GM19238 (cell line): ENCODE results near the gene CCDC74B.
"Not testable (repeated sequence)": the region's sequence is repeated elsewhere in the genome, so short reads cannot be mapped to it uniquely, and the experiment has no call there.

Source experiments
- DNase-seq: peaks from one replicate; pipeline ENCODE4 v3.0.0; 2011; ENCODE audit warnings: low spot score; ENCODE audit not compliant: insufficient read length

CCDC74B gene

DNA sequence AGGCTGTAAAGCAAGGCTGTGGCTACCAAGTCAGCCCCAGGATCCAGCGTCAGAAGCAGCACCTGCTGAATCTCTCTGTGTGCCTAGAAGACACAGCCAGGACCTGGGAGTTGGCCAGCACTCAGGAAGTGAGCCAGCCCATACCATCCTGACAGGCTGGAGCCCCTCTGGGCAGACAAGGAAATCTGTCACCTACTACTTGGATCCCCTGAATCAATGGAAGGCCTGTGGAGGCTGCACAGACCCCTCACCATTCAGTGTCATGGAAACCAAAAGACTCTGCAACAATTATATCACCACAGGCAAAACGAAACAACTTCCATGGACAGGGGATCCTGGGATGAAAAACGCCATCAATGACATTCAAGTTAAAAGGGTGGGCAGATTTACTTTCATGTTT lies 21.7 kb upstream of the CCDC74B start:
- not testable (repeated sequence) for DNase-seq

DNA sequence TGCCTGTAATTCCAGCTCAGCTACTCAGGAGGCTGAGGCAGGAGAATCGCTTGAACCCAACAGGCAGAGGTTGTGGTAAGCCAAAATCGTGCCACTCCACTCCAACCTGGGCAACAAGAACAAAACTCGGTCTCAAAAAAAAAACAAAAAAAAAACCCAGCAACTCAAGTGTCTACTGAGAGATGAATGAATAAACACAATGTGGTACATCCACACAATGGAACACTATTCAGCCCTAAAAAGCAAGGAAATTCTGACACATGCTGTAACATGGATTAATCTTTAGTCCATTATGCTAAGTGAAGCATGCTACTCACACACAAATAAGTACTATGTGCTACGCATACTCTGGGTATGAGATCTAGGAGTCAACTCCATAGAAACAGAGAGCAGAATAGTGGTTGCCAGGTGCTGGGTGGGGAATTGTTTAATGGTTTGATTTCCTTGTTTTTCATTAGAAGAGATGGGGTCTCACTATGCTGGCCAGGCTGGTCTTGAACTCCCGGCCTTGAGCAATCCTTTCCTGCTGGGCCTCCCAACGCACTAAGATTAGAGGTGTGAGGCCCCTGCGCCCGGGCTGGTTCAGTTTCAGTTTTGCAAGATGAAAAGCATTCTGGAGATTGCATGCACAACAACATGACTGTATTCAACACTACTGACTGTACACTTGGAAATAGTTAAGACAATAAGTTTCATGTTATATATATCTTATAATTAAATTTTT lies 20.5 kb upstream of the CCDC74B start:
- no peak for DNase-seq

DNA sequence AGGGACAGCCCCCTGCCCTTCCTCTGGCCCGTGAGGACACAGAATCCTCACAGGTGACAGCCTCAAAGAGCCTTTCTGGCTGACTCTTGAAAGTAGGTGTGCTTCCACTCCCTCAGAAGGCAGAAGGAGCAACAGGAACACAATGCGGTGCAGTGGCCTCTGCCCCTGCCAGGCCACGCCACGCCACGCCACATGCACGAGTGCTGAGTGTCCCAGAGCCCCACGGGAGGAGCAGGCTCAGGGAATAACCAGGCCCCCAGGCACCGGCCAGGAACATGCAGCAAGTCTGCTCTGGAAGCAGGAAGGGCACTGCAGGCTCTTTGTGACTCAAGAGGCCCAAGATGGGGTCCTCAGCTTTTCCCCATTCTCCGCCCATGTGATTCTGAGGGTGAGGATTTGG lies 18.1 kb upstream of the CCDC74B start:
- DNase-seq: no peak

DNA sequence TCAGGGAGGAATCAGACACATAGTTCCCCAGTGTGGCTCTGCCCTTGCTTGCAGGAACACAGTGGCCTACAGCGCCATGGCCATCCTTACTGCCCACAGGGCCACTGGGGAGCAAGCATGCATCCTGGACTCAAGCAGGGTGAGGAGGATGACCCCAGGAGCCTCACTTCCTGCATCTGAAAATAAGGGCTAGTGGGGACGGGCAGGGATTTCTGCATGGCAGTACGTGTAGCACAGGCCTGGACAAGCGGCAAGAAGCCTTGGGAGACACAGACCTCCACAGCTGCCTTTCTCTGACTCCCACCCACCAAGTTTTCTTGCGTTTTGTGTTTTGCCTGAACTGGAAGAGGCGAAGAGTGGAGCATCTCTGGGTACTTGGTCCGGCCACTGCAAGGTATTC lies 17.6 kb upstream of the CCDC74B start:
- not testable (repeated sequence) for DNase-seq

DNA sequence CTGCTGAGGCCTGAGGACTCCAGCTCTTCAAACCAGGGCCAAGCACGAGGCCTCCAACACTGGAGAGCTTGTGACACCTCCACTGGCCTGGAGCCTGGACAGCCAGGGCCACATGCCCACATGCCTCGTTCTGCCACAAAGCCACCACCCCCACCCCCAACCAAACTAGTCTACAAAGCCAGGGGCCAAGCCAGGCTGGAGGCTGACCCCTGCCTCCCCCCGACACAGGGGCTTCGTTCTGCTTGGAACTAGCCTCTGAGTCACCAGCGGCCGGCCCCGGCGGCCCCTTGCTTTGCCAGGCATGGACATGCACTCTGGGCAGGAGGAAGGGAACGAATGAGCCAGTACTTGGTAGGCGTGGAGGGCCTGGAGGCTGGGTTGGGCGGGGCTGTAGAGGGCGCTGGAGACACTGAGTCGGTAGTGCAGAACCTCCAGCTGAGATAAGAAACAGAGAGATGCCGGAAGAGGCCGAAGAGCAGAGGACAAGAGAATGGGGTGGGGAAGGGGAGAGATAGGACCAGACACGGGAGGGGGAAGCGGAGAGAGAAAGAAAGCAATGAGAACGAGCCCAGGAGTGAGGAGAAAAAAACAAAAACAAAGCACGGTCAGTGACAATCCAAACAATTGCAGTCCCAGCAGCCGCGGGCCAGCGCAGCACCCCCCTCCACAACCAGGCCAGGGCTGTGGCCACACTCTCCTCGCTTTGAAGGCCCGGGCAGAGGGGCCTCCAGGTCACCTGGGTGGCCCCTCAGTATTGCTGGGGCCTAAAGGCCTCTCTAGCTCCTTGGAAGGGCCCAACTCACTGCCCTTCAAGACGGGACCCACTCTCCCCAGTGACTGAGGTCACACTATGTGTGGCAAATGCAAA lies 16.2 kb upstream of the CCDC74B start:
- DNase-seq: not testable (repeated sequence)

DNA sequence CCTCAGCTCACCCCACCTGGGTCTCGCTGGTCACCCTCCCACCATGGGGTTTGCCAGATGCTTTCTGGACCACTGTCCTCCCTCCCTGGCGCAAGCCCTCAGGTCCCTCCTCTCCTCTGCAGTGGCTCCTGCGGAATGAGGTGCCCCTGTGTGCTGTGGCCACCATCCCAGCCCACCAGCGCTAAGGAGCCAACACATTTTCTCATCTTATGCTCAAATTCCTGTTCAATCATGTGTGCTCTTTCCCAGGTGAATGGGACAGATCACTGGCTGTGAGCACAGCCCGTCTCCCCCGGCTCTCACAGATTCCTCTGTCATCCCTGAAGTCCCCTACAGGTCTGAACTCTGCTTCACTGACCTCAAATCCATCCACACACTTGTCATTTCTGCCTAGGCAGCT lies 15.2 kb upstream of the CCDC74B start:
- no peak for DNase-seq

DNA sequence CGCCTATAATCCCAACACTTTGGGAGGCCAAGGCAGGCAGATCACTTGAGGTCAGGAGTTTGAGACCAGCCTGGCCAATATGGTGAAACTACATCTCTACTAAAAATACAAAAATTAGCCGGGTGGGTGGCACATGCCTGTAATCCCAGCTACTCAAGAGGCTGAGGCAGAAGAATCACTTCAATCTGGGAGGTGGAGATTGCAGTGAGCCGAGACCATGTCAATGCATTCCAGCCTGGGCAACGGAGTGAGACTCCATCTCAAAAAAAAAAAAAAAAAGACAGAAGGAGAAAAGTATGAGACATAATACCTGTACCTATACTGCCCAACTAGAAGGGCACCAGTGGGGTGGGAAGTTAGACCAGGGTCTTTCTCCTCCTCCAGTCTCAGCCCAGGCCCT lies 14.5 kb upstream of the CCDC74B start:
- DNase-seq: not testable (repeated sequence)

DNA sequence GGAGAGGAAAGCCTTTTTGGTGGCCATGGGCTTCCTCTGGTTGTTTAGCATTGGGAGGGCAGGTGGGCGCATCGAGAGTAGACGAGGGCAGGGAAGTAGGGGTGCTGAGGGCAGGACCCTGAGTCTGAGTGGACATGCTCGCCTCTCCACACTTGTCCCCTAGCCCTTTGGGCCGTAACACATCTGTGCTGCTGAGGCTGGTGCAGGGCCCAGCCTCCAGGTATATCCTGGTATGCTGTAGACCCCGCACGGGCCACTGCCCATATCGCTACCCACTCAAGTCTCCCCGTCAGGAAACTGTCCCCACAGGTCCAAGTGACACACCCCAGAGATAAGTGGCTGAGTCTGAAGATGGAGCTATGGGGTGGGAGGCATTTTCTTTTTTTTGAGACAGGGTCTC lies 13.7 kb upstream of the CCDC74B start:
- no peak for DNase-seq

DNA sequence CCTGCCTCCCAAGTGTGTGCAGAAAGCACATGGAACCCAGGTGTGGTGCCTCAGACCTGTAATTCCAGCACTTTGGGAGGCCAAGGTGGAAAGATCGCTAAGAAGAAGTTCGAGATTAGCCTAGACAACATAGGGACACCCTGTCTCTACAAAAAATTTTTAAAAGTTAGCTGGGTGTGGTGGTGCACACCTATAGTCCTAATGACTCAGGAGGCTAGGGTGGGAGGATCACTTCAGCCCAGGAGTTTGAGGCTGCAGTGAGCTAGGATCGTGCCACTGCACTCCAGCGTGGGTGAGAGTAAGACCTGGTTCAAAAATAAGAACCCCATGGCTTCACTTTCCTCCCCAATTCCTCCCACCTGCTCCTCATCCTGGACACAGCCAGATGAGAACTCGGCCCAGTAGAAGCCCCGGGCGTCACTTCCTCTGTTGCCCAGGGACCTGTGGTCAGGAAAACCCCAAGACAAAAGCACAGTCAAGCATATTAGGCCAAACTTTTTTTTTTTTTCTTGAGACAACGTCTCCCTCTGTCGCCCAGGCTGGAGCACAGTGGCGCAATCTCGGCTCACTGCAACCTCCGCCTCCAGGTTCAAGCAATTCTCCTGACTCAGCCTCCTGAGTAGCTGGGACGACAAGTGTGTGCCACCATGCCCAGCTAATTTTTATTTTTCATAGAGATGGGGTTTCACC lies 13.1 kb upstream of the CCDC74B start:
- DNase-seq: peak; percentile 27

DNA sequence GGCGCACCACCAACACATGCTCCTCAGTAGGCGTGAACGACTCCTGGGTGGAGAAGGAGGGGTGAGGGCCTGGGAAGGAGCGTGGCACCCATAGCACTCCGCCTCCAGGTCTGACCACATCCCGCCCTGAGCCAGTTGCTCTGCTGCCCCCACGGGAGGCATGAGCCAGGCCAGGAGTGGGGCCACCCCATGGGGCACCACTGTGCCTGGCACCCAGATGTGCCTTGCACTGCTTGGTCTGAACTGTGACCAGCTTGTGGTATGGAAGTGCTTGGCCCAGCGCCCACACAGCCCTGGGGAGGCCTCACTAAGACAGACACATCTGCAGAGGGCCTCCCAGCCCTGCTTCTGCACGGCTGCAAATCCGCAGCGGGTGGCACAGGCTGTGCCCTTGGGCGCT lies 12.4 kb upstream of the CCDC74B start:
- not testable (repeated sequence) for DNase-seq

DNA sequence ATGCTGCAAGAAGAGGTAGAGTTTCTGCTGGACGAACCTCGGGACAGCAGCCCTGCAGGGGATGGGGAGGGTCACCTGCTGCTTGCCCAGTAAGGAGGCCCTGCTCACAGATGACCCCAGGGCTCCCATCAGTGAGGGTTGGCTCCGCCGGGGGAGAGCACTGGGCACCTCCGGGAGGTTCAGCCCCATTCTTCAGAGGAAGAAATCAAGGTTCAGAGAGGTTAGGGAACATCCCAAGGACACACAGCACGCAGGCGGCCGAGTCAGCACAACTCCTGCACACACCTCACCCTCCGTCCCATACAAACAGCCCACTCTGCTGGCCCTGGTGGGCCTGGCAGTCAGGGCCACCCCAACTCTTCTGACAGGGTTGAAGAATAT lies 11.7 kb upstream of the CCDC74B start:
- DNase-seq: no peak

DNA sequence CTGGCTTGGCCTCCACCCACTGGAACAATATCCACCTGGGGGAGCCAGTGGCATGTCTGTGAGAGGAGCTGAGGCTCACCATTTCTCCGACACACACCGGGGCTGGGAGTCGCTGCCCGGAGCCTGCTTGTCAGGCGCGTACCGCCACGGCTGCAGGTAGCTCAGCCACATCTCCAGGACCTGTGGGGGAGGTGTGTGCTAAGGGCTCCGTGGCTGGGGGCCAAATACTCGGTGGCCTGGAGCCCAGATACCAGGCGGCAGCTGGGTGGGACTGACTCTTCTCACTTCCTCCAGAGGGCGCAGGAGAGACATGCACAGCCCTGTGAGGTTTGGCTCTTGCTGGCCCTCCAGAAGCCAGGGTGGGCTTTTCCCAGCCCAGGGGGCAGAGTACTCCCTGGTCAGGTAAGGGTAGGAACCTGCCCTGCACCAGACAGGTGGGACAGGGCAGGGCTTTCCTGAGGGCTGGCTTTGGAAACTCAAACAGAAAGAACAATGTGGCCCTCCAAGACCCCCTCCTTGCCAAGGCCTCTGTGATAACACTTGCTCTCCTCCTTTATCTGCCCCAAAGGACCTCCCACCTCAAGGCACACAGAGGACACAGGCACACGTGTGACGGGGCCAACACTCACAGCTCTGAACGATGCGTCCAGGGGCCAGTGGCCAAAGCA lies 11.2 kb upstream of the CCDC74B start:
- DNase-seq: not testable (repeated sequence)

DNA sequence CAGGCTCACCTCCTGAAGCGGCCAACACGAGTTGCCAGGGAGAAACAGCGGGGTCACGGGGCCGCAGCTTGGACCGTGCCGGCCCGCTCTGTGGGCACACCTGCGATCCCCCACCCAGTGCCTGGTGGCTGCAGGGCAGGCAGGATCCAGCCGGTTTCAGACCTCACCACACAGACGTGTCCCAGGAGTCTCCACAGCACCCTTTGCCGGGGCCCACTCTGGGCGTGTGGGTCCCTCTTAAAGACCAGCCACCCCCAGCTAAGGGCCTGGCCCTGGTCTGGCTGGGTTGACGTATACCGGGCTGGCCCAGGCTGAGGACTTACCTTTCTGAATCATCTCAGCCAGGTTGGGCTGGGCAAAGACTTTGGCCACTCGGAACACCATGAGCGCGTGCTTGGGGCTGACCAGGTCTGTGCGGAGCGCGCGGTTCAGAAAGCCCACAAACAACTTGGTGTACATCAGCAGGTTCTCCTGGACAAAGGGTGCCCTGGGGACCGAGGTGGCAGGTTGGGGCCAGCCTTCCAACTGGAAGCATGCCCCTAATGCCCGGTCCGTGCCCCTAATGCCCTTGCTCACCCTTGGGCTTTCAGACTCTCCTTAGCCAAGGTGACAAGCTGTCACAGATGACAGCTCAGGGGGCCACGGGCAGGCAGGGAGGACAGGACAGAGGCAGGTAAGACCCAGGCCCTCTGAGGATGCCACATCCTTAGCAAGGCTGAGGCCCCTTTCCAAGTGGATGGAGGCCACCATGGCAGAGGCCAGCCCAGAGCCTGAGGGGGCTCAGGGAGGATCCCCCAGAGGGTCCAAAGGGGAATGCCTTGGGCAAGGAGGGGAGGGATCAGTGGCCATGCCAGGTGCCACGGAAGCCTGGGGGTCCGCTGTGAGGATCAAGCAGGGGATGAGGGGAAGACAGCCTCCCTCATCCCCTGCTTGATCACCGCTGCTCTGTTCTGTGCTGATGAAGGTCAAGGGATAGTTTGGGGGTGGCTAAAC lies 10.2 kb upstream of the CCDC74B start:
- DNase-seq: no peak

DNA sequence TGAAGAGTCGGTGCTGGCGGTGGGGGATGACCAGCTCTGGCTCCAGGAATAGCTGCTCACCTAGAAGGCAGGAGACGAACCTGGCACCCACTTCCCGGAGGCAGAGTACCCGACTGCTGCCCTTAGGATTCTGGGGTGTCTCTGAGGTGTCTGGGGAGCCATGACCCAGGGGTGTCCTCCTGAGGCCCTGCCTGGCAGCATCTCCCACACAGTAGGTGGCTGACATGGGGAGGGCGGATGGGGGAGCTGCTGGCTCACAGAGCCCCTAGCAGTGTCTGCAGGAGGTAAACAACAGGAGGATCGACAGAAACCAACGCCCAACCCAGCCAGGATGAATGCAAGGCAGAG lies 9.5 kb upstream of the CCDC74B start:
- DNase-seq: not testable (repeated sequence)

DNA sequence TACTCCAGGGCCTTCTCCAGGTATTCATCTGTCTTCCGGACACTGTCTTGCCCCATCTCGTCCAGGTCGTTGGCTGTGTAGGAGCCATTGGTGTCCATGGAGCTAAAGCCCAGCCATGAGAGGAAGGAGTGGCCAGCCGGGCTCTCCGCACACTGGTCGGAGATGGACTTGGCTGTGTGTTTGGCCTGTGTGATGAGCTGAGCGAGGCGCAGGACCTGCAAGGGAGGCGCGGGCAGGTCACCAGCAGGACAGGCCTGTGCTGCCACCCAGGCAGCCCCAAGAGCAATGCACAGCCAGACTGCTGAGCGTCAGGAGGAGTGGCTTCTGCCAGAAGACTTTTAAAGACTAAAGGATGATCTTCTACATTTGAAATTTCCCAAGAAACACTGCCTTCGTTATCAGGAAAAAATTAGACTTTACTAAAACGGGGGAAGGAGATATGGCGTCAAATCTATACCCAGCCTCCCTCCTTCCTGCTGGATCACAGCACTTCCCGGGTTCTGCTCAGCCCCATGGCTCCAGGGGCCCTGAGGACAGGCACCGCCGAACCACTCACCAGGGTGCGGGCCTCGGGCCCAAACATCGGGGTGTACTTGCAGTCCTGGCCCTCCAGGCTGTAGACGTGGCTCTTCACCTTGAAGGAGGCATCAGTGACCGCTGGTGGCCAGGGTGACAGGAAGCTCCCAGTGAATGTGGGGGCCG lies 9.0 kb upstream of the CCDC74B start:
- DNase-seq: not testable (repeated sequence)

DNA sequence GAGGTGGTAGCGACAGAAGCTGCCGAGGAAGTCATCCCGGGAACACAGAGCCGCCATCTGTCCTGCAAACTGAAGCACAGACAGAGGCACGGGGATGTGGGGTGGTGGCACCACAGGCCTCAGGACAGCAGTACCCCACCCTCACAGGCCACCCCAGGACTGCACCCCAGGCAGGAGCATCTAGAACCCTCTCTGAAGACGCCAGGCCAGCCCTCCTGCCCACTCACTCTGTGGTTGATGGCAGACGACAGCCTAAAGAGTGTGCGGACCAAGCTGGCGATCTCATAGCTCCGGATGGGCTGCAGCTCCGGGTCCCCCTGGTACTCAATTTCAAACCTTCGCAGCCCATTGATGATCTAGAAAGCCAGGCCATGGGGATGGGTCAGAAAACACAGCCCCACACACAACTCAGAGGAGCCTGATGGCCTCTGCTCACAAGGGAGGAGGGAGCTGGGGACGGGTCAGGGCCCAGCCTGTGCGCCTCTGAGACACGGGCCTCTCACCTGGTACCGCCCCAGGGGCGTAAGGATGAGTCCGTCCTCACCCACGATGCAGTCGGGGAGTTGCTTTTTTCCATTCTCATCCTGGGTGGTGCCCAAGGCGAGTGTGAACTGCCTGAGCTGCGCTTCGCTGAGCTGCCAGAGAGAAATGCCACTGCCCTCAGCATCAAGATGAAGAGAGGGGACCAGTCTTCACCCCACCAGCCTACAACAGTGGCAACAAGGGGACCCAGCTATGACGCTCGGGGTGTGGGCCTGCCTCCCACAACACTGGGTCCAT lies 8.1 kb upstream of the CCDC74B start:
- DNase-seq: no peak

DNA sequence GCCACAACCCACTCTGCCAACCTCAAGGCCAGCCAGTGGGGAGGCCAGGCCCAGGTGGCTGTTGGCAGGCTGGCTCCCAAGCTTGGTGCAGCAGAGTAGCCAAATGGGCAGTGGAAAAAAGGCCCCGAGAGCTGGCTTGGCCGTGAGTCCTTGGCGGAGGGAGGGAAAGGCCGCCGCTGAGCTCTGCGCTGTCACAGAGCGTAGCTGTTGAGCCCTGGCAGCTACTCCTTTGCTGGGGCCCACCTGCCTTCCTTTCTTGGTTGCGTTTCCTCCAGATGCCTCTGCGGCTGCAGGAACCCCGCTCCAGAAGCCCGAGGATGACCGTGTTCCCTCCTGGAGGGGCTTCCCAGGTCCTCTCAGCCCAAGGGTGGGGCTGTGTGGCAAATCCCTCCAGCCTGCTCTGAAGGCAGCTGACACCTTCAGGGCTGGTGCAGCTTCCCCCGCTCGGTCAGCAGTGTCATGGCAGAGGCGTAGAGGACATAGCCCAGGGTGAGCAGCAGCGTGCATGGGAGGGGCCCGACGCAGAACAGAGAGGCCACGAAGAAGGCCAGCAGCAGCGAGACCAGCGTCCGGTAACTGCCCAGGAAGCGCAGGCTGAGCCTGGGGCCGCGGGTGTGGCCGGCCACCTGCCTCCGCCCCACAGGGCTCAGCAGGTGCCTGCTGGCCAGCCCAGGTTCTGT lies 7.4 kb upstream of the CCDC74B start:
- DNase-seq: not testable (repeated sequence)

DNA sequence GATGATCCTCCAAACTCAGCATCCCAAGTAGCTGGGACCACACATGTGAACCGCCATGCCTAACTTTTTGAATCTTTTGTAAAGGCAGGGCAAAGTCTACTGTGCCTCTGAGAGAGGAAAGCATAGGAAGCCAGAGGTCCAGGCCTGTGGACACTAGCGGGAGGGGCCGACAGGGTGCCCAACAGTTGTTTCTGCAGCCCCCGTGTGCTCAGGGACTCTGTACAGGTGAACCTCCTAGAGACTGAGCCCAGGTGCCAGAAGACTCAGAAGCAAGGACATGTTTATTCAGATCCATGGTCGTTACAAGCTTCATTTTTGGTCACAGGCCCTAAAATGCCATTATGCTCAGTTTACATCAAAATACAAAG lies 6.2 kb upstream of the CCDC74B start:
- DNase-seq: not testable (repeated sequence)
